GM23338 (cell line): ENCODE results near the gene AKAP9. TPM values are rescaled to one million over a fixed set of nuclear protein-coding genes. Genes with fewer than 3 reads are reported as not detected.

Experiments
- ATAC-seq: fragments of 200-7000 bp; cut with Tn5 transposase; 3 replicates; pipeline ENCODE4 v1.9.1; 2020
- DNase-seq: peaks from one replicate; pipeline ENCODE4 v3.0.0-alpha.2; 2015; ENCODE audit warnings: low spot score
- H2AFZ ChIP-seq: fragments of 200-600 bp; sonication (generic); 2 replicates; pipeline ENCODE4 v1.8.0; 2016; ENCODE audit warnings: antibody characterized with exemption, mild to moderate bottlenecking, moderate library complexity
- H3F3A ChIP-seq: fragments of 200-600 bp; sonication (generic); replicated peaks from 2 replicates; pipeline ENCODE4 v1.8.0; 2017; ENCODE audit warnings: antibody characterized with exemption, mixed run types, low read depth
- H3K27ac ChIP-seq: fragments of 200-600 bp; sonication (generic); 2 replicates; pipeline ENCODE4 v1.6.1; 2016; ENCODE audit warnings: low read depth
- H3K27me3 ChIP-seq: fragments of 200-600 bp; sonication (generic); 2 replicates; pipeline ENCODE4 v1.8.0; 2016; ENCODE audit warnings: mild to moderate bottlenecking, mixed run types, moderate library complexity; ENCODE audit not compliant: insufficient read depth
- H3K36me3 ChIP-seq: fragments of 200-600 bp; sonication (generic); 2 replicates; pipeline ENCODE4 v1.8.0; 2016; ENCODE audit warnings: mild to moderate bottlenecking; ENCODE audit not compliant: insufficient read depth
- H3K4me1 ChIP-seq: fragments of 200-600 bp; sonication (generic); 2 replicates; pipeline ENCODE4 v1.8.0; 2016; ENCODE audit warnings: mild to moderate bottlenecking, moderate library complexity; ENCODE audit not compliant: insufficient read depth
- H3K4me2 ChIP-seq: fragments of 200-600 bp; sonication (generic); 2 replicates; pipeline ENCODE4 v1.7.1; 2017; ENCODE audit warnings: mixed run types
- H3K4me3 ChIP-seq: fragments of 200-600 bp; sonication (generic); 2 replicates; pipeline ENCODE4 v1.6.1; 2016; ENCODE audit warnings: mixed run types
- H3K79me2 ChIP-seq: fragments of 200-600 bp; sonication (generic); replicated peaks from 2 replicates; pipeline ENCODE4 v1.8.0; 2017; ENCODE audit warnings: mild to moderate bottlenecking; ENCODE audit not compliant: insufficient read depth
- H3K9me2 ChIP-seq: fragments of 200-600 bp; sonication (generic); 2 replicates; pipeline ENCODE4 v1.8.0; 2017; ENCODE audit not compliant: insufficient read depth
- H4K20me1 ChIP-seq: fragments of 200-600 bp; sonication (generic); replicated peaks from 2 replicates; pipeline ENCODE4 v1.8.0; 2017; ENCODE audit warnings: mild to moderate bottlenecking; ENCODE audit not compliant: insufficient read depth
- H3K27ac Mint-ChIP-seq: 2 replicates; pipeline ENCODE4 v1.8.0; 2020; ENCODE audit warnings: inconsistent platforms, mild to moderate bottlenecking, moderate library complexity, mixed read lengths
- H3K27me3 Mint-ChIP-seq: 3 replicates; pipeline ENCODE4 v1.8.0; 2022; ENCODE audit warnings: low read depth, mild to moderate bottlenecking, moderate library complexity, mixed read lengths, inconsistent platforms; ENCODE audit not compliant: insufficient read depth, poor library complexity
- H3K36me3 Mint-ChIP-seq: 3 replicates; pipeline ENCODE4 v1.8.0; 2021; ENCODE audit warnings: low read depth, mild to moderate bottlenecking, inconsistent platforms, moderate library complexity, mixed read lengths
- H3K4me1 Mint-ChIP-seq: 3 replicates; pipeline ENCODE4 v1.8.0; 2020; ENCODE audit warnings: mild to moderate bottlenecking, inconsistent platforms, mixed read lengths
- H3K4me3 Mint-ChIP-seq: 3 replicates; pipeline ENCODE4 v1.8.0; 2021; ENCODE audit warnings: moderate library complexity, mild to moderate bottlenecking, inconsistent platforms, mixed read lengths
- H3K9me3 Mint-ChIP-seq: 3 replicates; pipeline ENCODE4 v1.8.0; 2020; ENCODE audit warnings: moderate library complexity, mild to moderate bottlenecking, inconsistent platforms, mixed read lengths
- CTCF ChIP-seq, 2 experiments: fragments of 200-600 bp in 1 of 2; sonication (generic) in 1 of 2; conservative IDR thresholded peaks; 2 replicates each; pipeline versions ENCODE4 v1.5.1 to v1.6.1; 2016 to 2017; ENCODE audit warnings: antibody characterized with exemption in 2 of 2, low read depth in 2 of 2, mild to moderate bottlenecking in 2 of 2, moderate library complexity in 1 of 2
- ETS1 ChIP-seq: IDR thresholded peaks from 2 replicates; pipeline ENCODE4 v1.6.1; 2016; ENCODE audit warnings: antibody characterized with exemption
- EZH2 ChIP-seq: fragments of 200-600 bp; sonication (generic); IDR thresholded peaks from one replicate; pipeline ENCODE4 v1.8.0; 2017; ENCODE audit warnings: antibody characterized with exemption, mild to moderate bottlenecking, low read depth; ENCODE audit not compliant: unreplicated experiment
- EZH2phosphoT487 ChIP-seq: fragments of 200-600 bp; sonication (generic); IDR thresholded peaks from one replicate; pipeline ENCODE4 v1.8.1; 2018; ENCODE audit warnings: antibody characterized with exemption; ENCODE audit not compliant: unreplicated experiment
- JUNB ChIP-seq: IDR thresholded peaks from one replicate; pipeline ENCODE4 v1.6.1; 2016; ENCODE audit warnings: antibody characterized with exemption; ENCODE audit not compliant: unreplicated experiment
- NANOG ChIP-seq: IDR thresholded peaks from 2 replicates; pipeline ENCODE4 v1.6.1; 2016; ENCODE audit warnings: antibody characterized with exemption, borderline replicate concordance
- STAT1 ChIP-seq: IDR thresholded peaks from one replicate; pipeline ENCODE4 v1.6.1; 2016; ENCODE audit warnings: antibody characterized with exemption; ENCODE audit not compliant: unreplicated experiment
- polyA plus RNA-seq: library from polyadenylated mRNA; unstranded; fragments of >200 nt; fragmentation: Nextera tagmentation; extraction: Ambion mirVana; gene quantifications from 2 replicates; pipeline ENCODE4 v1.2.1, GENCODE V29; 2016
- total RNA-seq: library from RNA; depleted of rRNA; stranded (reverse); fragments of >200 nt; shearing (Covaris generic); gene quantifications from 2 replicates; pipeline ENCODE4 v1.2.3, GENCODE V29; 2014

Gene AKAP9
- total and polyA plus RNA-seq, 2 experiments from 2014 or later = 33.5 to 67.4 TPM

- TF ChIP-seq EZH2 = no peak
- no peak for TF ChIP-seq JUNB
- no peak for TF ChIP-seq NANOG
- no peak for TF ChIP-seq STAT1
- TF ChIP-seq CTCF (conservative IDR thresholded peaks at IDR 0.05; ENCODE audit: low read depth in 2 of 2) = no peak
- TF ChIP-seq ETS1 = no peak
- no peak for TF ChIP-seq EZH2phosphoT487
Measured at GRCh38 chr7:92061154-92061553, 120.5 kb downstream of the AKAP9 start (continued).

- Mint-ChIP-seq H3K4me1 (no peaks in the 10 kb centered on the region), H3K9me3 (no peaks in the 10 kb centered on the region), H3K27me3 (no peaks in the 10 kb centered on the region), H3K4me3 (no peak overlapping the region), H3K36me3 (no peaks in the 10 kb centered on the region), H3K27ac (no peak overlapping the region)
- Histone ChIP-seq H3K36me3 (no peaks in the 10 kb centered on the region), H3K27ac (no peak overlapping the region), H3K9me2 (no peaks in the 10 kb centered on the region), H3F3A (no peaks in the 10 kb centered on the region), H3K79me2 (no peaks in the 10 kb centered on the region), H4K20me1 (no peaks in the 10 kb centered on the region), H3K4me2 (no peak overlapping the region), H3K4me3 (no peak overlapping the region), H3K4me1 (no peaks in the 10 kb centered on the region), H2AFZ (no peak overlapping the region), H3K27me3 (no peaks in the 10 kb centered on the region)
- TF ChIP-seq STAT1 = no peak
- no peak for DNase-seq
- no peak for ATAC-seq
Measured at GRCh38 chr7:92064438-92065029, 123.9 kb downstream of the AKAP9 start.

- H3K4me2 ChIP-seq = no peak overlapping the region
- Mint-ChIP-seq H3K4me1 (no peaks in the 10 kb centered on the region), H3K36me3 (peaks cover 17% of the 10 kb centered on the region; the same call in 2 of the 3 replicates), H3K9me3 (no peaks in the 10 kb centered on the region), H3K4me3 (no peak overlapping the region), H3K27ac (no peak overlapping the region), H3K27me3 (no peaks in the 10 kb centered on the region)
- H3K79me2 ChIP-seq = no peaks in the 10 kb centered on the region
- H2AFZ ChIP-seq = no peak overlapping the region
- no peak overlapping the region for H3K4me3 ChIP-seq
- H3K27me3 ChIP-seq = no peaks in the 10 kb centered on the region
- ATAC-seq (no peak), DNase-seq (no peak)
- peaks cover 3% of the 10 kb centered on the region; the same call in 1 of the 2 replicates for H3K36me3 ChIP-seq
- TF ChIP-seq CTCF (conservative IDR thresholded peaks at IDR 0.05; ENCODE audit: low read depth in 2 of 2) (no peak), JUNB (no peak), STAT1 (no peak)
- no peaks in the 10 kb centered on the region for H3K4me1 ChIP-seq
- no peaks in the 10 kb centered on the region for H3F3A ChIP-seq
- H4K20me1 ChIP-seq = no peaks in the 10 kb centered on the region
- H3K27ac ChIP-seq = no peak overlapping the region
- H3K9me2 ChIP-seq = no peaks in the 10 kb centered on the region
Measured at GRCh38 chr7:92071032-92071431, 130.4 kb downstream of the AKAP9 start.
